ENCODE data around the gene C10orf143. TPM values are rescaled to one million over a fixed set of nuclear protein-coding genes. Genes with fewer than 3 reads are reported as not detected.

C10orf143 gene
- total and polyA plus RNA-seq, 2 of the 8 experiments (the other 6 are each of a cell fraction or from before 2014, with no cell fraction given), result 1.6 to 2.0 TPM

DNA sequence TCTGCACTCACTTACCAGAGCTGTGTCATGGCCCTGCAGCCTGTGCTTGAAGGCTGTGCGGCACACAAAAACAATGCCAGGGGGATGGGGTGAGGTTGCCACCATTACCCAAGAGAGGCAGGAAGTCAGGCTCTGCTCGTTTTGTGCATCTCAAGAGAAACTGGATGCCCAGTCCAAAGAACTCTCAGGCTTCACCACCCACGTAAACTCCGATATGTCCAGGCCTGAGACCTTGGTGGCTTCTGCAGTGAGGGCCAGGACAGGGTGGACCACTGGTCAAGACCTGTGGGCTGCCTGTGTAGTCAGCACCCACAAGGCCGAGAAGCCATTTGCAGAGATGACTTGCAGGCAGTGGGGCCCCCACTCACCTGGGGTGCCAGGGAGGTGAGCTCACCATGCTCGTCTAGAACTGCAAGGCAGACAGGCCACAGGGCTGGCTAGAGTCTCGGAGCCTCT is 91.9 kb downstream of the C10orf143 start:
- no peak overlapping the region for H2AK5ac ChIP-seq (ENCODE audit: low read depth, low read length)
- H4K8ac ChIP-seq (ENCODE audit: extremely low read depth, insufficient read depth, low read length), result no peak overlapping the region
- H2AFZ ChIP-seq (ENCODE audit: low read length), result no peak overlapping the region
- no peak overlapping the region for H4K91ac ChIP-seq (replicated peaks; ENCODE audit: insufficient read length, low read length)
- no peaks in the 10 kb centered on the region for H3K23me2 ChIP-seq (ENCODE audit: low read depth, low read length)
- ChIA-PET CTCF (ENCODE audit: partially characterized antibody) (no interaction called here), POLR2A (ENCODE audit: partially characterized antibody) (no interaction called here)
- H2BK12ac ChIP-seq (ENCODE audit: low read depth, low read length), result no peak overlapping the region
- no peak for DNase-seq (ENCODE audit: low read depth in 1 of 2, low spot score in 2 of 2)
- FAIRE-seq, result no peak
- no peaks in the 10 kb centered on the region for H4K20me1 ChIP-seq (replicated peaks in 1 of 2; ENCODE audit: control insufficient read depth in 1 of 2, insufficient read depth in 2 of 2, low read length in 2 of 2)
- no peak overlapping the region for H2BK120ac ChIP-seq (replicated peaks; ENCODE audit: low read depth, low read length)
- no peak overlapping the region for H3K4ac ChIP-seq (replicated peaks; ENCODE audit: insufficient read length, low read depth, low read length)
- H3K14ac ChIP-seq (ENCODE audit: insufficient read length), result no peak overlapping the region
- H2BK20ac ChIP-seq (ENCODE audit: low read length), result no peak overlapping the region
- H3K9ac ChIP-seq (replicated peaks in 1 of 4; ENCODE audit: extremely low read depth in 1 of 4, low read depth in 3 of 4, low read length in 3 of 4), result no peak overlapping the region
- no peak overlapping the region for H3K23ac ChIP-seq (ENCODE audit: insufficient read length)
- TF ChIP-seq, protein P1, sequence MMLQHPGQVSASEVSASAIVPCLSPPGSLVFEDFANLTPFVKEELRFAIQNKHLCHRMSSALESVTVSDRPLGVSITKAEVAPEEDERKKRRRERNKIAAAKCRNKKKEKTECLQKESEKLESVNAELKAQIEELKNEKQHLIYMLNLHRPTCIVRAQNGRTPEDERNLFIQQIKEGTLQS (IDR thresholded peaks at IDR 0.05; ENCODE audit: insufficient read depth, low read depth, low read length), result no peak
- TF ChIP-seq SP2 (IDR thresholded peaks at IDR 0.05; ENCODE audit: low read length) (no peak), TEAD4 (IDR thresholded peaks at IDR 0.05; ENCODE audit: low read depth, low read length) (no peak), HDAC6 (IDR thresholded peaks at IDR 0.05; ENCODE audit: low read depth, low read length) (no peak), NRF1 (IDR thresholded peaks at IDR 0.05; ENCODE audit: low read depth, low read length) (no peak), ZNF274 (IDR thresholded peaks at IDR 0.05; ENCODE audit: borderline replicate concordance, extremely low read depth, low read length) (no peak), JUN (IDR thresholded peaks at IDR 0.05; ENCODE audit: low read depth, low read length) (no peak), BCL11A (IDR thresholded peaks at IDR 0.05; ENCODE audit: low read depth in 2 of 2, low read length in 2 of 2) (no peak), CBX8 (IDR thresholded peaks at IDR 0.05; ENCODE audit: borderline replicate concordance, low read depth, low read length) (no peak), CHD1 (IDR thresholded peaks at IDR 0.05; ENCODE audit: low read depth, low read length) (no peak), SAP30 (IDR thresholded peaks at IDR 0.05; ENCODE audit: insufficient read depth, insufficient replicate concordance, low read length) (no peak)
- TF ChIP-seq, protein P2, sequence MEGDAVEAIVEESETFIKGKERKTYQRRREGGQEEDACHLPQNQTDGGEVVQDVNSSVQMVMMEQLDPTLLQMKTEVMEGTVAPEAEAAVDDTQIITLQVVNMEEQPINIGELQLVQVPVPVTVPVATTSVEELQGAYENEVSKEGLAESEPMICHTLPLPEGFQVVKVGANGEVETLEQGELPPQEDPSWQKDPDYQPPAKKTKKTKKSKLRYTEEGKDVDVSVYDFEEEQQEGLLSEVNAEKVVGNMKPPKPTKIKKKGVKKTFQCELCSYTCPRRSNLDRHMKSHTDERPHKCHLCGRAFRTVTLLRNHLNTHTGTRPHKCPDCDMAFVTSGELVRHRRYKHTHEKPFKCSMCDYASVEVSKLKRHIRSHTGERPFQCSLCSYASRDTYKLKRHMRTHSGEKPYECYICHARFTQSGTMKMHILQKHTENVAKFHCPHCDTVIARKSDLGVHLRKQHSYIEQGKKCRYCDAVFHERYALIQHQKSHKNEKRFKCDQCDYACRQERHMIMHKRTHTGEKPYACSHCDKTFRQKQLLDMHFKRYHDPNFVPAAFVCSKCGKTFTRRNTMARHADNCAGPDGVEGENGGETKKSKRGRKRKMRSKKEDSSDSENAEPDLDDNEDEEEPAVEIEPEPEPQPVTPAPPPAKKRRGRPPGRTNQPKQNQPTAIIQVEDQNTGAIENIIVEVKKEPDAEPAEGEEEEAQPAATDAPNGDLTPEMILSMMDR (IDR thresholded peaks at IDR 0.05; ENCODE audit: control extremely low read depth in 1 of 3, insufficient read depth in 1 of 3, low read depth in 1 of 3, low read length in 3 of 3), result no peak
- no peak overlapping the region for H3K56ac ChIP-seq (replicated peaks; ENCODE audit: insufficient read length, low read depth, low read length)
- H3K9me3 ChIP-seq (ENCODE audit: insufficient read depth in 2 of 2, low read depth in 1 of 2, low read length in 1 of 2), result no peaks in the 10 kb centered on the region
- 81% methylated on average over 7 of the region's 7 CpGs; no CpG with 5 or more reads in 1 of the 2 experiments for WGBS, 2 experiments (ENCODE audit: extremely low coverage in 1 of 2, insufficient coverage in 1 of 2, insufficient read length in 1 of 2, insufficient replicate concordance in 2 of 2, low coverage in 1 of 2, low lambda C conversion rate in 2 of 2, missing lambda C conversion rate in 1 of 2)
- H3K4me3 ChIP-seq (ENCODE audit: extremely low read depth in 1 of 4, insufficient read depth in 2 of 4, low read depth in 3 of 4, low read length in 4 of 4), result no peak overlapping the region
- H2BK5ac ChIP-seq (ENCODE audit: low read depth, low read length), result no peak overlapping the region
- H2BK15ac ChIP-seq (ENCODE audit: low read length), result no peak overlapping the region
- no peak overlapping the region for H3K27ac ChIP-seq (ENCODE audit: low read depth, low read length)
- H4K5ac ChIP-seq (ENCODE audit: insufficient read length, low read depth, low read length), result no peak overlapping the region
- no peaks in the 10 kb centered on the region; a peak in 1 of 7 replicates for H3K27me3 ChIP-seq (replicated peaks in 1 of 4; ENCODE audit: control insufficient read depth in 3 of 4, extremely low read depth in 1 of 4, insufficient read depth in 3 of 4, low read length in 3 of 4)
- H3K18ac ChIP-seq (ENCODE audit: extremely low read depth, low read length), result no peak overlapping the region
- no peaks in the 10 kb centered on the region; a peak in 1 of 7 replicates for H3K4me1 ChIP-seq (replicated peaks in 1 of 4; ENCODE audit: control insufficient read depth in 3 of 4, insufficient read depth in 4 of 4, low read length in 3 of 4)
- H3K4me2 ChIP-seq (ENCODE audit: insufficient read depth in 1 of 2, low read depth in 2 of 2, low read length in 2 of 2), result no peak overlapping the region
- no peaks in the 10 kb centered on the region for H3K36me3 ChIP-seq (ENCODE audit: control insufficient read depth in 2 of 4, insufficient read depth in 4 of 4, low read length in 3 of 4)
- no peaks in the 10 kb centered on the region for H3K79me2 ChIP-seq (ENCODE audit: control insufficient read depth in 1 of 2, insufficient read depth in 2 of 2, low read length in 2 of 2)
- H3K79me1 ChIP-seq (ENCODE audit: low read depth, low read length), result no peaks in the 10 kb centered on the region

Measured in H1 (cell line).